ENCODE results near the gene HSD17B1. TPM values are rescaled to one million over a fixed set of nuclear protein-coding genes. Genes with fewer than 3 reads are reported as not detected.

Gene HSD17B1
- total and polyA plus RNA-seq, 2 of the 13 experiments (the other 11 are each of a cell fraction or from before 2014, with no cell fraction given) = 0.54 to 0.93 TPM

- TF ChIP-seq ZNF687 (CRISPR knock-in tag; IDR thresholded peaks at IDR 0.05) = peak; percentile 95
- TF ChIP-seq RBM22 (optimal IDR thresholded peaks at IDR 0.05; ENCODE audit: low read length) = no peak
- TF ChIP-seq, protein P1, sequence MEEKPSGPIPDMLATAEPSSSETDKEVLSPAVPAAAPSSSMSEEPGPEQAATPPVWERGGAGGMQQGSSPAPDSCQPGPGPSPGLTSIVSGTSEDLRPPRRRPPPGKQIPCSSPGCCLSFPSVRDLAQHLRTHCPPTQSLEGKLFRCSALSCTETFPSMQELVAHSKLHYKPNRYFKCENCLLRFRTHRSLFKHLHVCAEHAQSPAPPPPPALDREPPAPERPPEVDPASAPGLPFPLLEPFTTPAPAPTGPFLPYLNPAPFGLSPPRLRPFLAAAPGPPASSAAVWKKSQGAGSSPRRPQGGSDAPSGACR (CRISPR knock-in tag; IDR thresholded peaks at IDR 0.05) = peak; percentile 63; the same call in 1 of the 2 replicates
- peak; percentile 55; the same call in 1 of the 2 replicates for TF ChIP-seq ZNF331 (CRISPR knock-in tag; IDR thresholded peaks at IDR 0.05)
- no peak for TF ChIP-seq HNRNPLL (IDR thresholded peaks at IDR 0.05; ENCODE audit: low read depth, low read length, poor library complexity, severe bottlenecking)
- TF ChIP-seq, protein P2, sequence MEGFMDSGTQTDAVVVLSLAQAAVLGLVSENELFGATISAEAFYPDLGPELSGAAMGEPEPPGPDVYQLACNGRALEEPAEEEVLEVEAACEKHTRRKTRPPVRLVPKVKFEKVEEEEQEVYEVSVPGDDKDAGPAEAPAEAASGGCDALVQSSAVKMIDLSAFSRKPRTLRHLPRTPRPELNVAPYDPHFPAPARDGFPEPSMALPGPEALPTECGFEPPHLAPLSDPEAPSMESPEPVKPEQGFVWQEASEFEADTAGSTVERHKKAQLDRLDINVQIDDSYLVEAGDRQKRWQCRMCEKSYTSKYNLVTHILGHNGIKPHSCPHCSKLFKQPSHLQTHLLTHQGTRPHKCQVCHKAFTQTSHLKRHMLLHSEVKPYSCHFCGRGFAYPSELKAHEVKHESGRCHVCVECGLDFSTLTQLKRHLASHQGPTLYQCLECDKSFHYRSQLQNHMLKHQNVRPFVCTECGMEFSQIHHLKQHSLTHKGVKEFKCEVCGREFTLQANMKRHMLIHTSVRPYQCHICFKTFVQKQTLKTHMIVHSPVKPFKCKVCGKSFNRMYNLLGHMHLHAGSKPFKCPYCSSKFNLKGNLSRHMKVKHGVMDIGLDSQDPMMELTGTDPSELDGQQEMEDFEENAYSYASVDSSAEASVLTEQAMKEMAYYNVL (CRISPR knock-in tag; IDR thresholded peaks at IDR 0.05; ENCODE audit: borderline replicate concordance) = no peak
- peak; percentile 43; the same call in 1 of the 2 replicates for TF ChIP-seq ZNF713 (CRISPR knock-in tag; IDR thresholded peaks at IDR 0.05)
- no peak; the same call in 1 of the 2 replicates for TF ChIP-seq BCL3 (CRISPR knock-in tag; IDR thresholded peaks at IDR 0.05)
- TF ChIP-seq, protein P3, sequence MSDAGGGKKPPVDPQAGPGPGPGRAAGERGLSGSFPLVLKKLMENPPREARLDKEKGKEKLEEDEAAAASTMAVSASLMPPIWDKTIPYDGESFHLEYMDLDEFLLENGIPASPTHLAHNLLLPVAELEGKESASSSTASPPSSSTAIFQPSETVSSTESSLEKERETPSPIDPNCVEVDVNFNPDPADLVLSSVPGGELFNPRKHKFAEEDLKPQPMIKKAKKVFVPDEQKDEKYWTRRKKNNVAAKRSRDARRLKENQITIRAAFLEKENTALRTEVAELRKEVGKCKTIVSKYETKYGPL (CRISPR knock-in tag; IDR thresholded peaks at IDR 0.05) = peak; percentile 88
- no peak for TF ChIP-seq ZNF101 (CRISPR knock-in tag; IDR thresholded peaks at IDR 0.05; ENCODE audit: borderline replicate concordance, low read depth)
- TF ChIP-seq MBD4 (IDR thresholded peaks at IDR 0.05; ENCODE audit: borderline replicate concordance, low read length) = no peak
- TF ChIP-seq HNF1A (IDR thresholded peaks at IDR 0.05; ENCODE audit: low read depth) = no peak
- TF ChIP-seq HNF1A (CRISPR knock-in tag; IDR thresholded peaks at IDR 0.05; ENCODE audit: borderline replicate concordance) = no peak; the same call in 1 of the 2 replicates
- TF ChIP-seq ZNF235 (CRISPR knock-in tag; IDR thresholded peaks at IDR 0.05; ENCODE audit: borderline replicate concordance) = no peak; the same call in 1 of the 2 replicates
- no peak for TF ChIP-seq ZNF737 (CRISPR knock-in tag; IDR thresholded peaks at IDR 0.05; ENCODE audit: borderline replicate concordance)
- peak; percentile 87 for TF ChIP-seq NFYB (CRISPR knock-in tag; IDR thresholded peaks at IDR 0.05)
- no peak for TF ChIP-seq RAD21 (CRISPR knock-in tag; IDR thresholded peaks at IDR 0.05)
Measured at GRCh38 chr17:42536048-42536371, 16.7 kb upstream of the HSD17B1 start, which contains the start of gene NAGLU (continued).
